CD4-positive, alpha-beta T cell treated with Interferon gamma for 1 hour (primary cell): ENCODE measurements around the gene SIKE1.
"Not testable (repeated sequence)": the region's sequence is repeated elsewhere in the genome, so short reads cannot be mapped to it uniquely, and the experiment has no call there.

Experiments
- DNase-seq: peaks from one replicate; pipeline ENCODE4 v3.0.0-alpha.2; 2020

The SIKE1 gene

DNA sequence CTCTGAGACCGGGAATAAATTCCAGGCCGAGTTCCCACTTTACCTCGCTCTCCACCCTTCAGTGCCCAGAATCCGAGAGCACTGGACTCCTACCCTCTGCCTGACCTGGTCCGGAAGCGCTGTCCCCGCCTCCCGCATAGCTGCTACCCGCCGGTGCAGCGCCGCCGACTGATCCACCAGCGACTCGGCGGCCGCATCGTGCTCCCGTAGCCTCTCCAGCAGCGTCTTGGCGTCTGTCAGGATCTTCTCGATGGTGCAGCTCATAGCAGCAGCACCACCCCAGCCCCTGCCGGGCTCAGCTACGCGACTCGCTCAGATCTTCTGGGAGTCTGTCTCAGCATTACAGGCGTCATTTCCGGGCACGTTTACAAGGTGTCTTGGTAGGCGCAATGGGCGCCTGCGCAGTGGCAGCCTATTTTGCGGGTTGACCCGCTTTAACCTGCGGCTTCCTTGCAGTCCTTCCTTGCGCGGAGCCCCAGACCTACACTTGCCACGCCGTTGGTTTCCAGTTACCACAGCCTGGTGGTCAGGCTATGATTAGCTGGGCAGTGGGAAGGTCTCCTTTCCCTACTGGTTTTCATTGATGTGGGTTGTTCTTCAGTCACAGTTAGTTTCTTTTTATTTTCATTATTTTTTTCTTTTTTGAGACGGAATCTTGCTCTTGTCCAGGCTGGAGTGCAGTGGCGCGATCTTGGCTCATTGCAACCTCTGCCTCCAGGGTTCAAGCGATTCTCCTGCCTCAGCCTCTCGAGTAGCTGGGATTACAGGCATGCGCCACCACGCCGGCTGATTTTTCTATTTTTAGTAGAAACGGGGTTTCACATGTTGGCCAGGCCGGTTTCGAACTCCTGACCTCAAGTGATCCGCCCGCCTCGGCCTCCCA lies at the start of gene SIKE1:
Gene SIKE1 (minus strand): TSS at position 342 of the 883 bp plus-strand sequence. CDS start 78 bp downstream, at position 264.
- DNase-seq, result peak; percentile 95

DNA sequence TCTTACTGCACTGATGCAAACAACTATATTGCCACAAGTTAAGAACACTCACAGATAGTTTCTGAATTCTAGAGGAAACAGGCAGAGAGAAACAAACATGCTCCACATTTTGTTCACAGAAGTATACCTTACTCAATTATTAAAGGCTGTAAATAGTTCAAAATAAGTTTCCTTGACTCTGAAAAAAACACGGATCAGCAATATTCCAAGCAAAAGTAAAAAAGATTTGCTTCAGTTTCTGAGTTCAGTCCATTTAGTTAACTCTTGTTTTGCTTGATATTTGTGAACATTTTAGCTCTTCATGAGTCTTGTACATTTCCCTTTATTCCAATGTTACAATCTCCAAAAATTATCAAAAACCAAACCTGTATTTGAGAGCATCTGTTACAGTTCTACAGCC lies 49.6 kb upstream of the SIKE1 start:
- not testable (repeated sequence) for DNase-seq

DNA sequence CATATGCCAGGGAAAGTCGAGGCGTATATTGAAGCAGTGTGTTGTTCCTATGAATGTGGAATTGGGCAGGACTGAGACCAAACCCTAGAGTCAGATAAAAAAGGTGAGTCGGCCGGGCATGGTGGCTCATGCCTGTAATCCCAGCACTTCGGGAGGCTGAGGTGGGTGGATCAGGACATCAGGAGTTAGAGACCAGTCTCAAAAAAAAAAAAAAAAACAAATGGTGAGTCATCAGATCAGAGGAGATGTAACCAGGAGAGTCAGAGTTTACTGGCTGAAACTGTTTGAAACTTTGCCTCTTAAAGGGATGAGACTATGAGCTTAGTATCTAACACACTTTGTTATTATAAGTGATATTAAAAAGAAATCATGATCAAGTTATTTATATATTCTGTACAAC lies 47.8 kb upstream of the SIKE1 start:
- DNase-seq, result no peak

DNA sequence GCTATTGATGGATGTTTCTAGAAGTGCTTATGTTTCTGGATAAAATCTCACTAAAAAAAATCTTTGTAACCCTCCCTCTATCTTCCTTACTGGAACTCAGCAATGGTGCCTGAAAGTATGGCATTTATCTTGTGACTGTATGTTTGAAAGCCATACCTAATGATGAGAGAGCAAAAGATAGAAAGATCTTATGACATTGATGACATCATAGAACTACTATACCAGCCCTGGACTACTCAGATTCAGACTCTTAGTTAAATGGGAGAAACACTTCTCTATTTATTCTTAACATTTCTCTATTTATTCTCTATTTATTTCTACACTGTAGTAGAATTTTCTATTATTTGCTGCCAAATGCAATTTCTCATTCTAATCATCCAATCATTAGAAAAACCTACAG lies 41.5 kb upstream of the SIKE1 start:
- no peak for DNase-seq

DNA sequence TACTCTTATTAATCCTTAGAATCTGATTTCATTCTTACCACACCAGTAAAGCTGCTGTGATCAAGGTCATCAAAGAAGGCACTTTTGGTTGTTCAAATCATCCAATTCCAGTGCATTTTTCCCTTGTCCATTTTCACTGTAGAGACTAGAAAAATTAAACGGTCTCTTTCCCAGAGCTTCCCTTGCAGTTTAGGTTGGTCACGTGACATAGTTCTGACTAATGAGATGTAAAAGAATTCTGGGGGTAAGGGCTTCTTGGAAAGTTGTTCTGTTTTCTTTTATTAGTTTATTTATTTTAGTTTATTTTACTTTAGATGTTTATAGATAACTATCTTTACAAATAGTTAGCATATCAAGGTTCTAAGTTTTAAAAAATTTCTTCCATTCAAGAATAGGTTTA lies 39.9 kb upstream of the SIKE1 start:
- no peak for DNase-seq

DNA sequence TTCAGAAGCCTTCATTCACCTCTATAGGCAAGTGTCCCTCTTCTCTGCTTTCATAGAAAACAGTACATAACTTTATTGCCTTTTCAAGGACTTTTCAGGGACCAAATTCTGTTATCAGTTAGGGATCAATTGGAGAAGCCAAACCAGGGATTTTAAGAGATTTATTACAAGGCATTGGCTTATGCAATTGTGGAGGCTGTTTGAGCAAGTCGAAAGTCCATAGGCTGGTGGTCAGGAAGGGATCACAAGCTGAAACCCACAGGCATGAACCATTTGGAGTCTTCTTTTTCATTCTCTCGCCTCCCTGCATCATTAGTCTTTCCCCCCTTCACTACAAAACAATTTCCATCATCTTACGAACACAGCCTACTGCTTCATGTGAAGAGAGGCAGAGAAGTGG lies 39.4 kb upstream of the SIKE1 start:
- DNase-seq, result no peak

DNA sequence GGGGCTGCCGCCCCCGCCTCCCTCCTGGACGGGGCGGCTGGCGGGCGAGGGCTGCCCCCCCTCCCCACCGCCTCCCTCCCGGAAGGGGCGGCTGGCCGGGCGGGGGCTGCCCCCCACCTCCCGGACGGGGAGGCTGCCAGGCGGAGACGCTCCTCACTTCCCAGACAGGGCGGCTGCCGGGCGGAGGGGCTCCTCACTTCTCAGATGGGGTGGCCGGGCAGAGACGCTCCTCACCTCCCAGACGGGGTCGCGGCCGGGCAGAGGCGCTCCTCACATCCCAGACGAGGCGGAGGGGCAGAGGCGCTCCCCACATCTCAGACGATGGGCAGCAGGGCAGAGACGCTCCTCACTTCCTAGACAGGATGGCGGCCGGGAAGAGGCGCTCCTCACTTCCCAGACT lies 24.0 kb upstream of the SIKE1 start:
- not testable (repeated sequence) for DNase-seq

DNA sequence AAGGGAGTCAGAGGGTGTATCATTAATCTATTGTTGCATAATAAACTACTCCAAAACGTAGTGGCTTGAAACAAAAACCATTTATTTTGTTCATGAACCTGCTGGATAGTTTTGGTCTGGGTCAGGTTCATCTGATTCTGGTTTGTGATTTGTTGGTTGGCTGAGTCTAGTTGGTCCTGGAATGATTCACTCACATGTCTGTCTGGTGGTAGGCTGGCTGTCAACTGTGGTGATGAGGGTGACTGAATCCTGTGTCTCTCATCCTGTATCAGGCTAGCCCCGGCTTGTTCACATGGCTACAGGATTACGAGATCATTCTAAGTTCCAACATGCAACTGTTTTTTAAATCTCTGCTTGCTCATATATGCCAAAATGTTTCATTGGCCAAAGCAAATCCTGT lies 22.5 kb upstream of the SIKE1 start:
- no peak for DNase-seq

DNA sequence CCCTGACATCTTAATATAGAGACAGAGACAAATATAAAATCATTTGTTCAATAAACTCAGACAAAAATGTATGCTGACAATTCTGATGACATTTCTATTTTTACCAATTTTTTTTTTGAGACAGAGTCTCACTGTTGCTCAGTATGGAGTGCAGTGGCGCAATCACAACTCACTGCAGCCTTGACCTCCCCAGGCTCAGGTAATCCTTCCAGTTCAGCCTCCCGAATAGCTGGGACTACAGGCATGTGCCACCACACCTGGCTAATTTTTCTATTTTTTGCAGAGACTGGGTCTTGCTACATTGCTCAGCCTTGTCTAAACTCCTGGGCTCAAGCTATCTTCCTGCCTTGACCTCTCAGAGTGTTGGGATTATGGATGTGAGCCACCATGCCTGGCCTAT lies 13.6 kb upstream of the SIKE1 start:
- no peak for DNase-seq

DNA sequence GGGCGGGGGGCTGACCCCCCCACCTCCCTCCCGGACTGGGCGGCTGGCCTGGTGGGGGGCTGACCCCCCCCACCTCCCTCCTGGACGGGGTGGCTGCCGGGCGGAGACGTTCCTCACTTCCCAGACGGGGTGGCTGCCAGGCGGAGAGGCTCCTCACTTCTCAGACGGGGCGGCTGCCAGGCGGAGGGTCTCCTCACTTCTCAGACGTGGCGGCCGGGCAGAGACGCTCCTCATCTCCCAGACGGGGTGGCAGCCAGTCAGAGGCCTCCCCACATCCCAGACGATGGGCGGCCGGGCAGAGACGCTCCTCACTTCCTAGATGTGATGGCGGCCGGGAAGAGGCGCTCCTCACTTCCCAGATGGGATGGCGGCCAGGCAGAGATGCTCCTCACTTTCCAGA lies 10.1 kb upstream of the SIKE1 start:
- DNase-seq, result not testable (repeated sequence)

DNA sequence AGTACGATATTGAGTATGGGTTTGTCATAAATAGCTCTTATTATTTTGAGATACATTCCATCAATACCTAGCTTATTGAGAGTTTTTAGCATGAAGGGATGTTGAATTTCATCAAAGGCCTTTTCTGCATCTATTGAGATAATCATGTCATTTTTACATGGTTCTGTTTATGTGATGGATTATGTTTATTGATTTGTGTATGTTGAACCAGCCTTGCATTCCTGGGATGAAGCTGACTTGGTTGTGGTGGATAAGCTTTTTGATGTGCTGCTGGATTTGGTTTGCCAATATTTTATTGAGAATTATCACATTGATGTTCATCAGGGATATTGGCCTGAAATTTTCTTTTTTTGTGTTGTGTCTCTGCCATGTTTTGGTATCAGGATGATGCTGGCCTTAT lies 6.0 kb upstream of the SIKE1 start:
- not testable (repeated sequence) for DNase-seq

DNA sequence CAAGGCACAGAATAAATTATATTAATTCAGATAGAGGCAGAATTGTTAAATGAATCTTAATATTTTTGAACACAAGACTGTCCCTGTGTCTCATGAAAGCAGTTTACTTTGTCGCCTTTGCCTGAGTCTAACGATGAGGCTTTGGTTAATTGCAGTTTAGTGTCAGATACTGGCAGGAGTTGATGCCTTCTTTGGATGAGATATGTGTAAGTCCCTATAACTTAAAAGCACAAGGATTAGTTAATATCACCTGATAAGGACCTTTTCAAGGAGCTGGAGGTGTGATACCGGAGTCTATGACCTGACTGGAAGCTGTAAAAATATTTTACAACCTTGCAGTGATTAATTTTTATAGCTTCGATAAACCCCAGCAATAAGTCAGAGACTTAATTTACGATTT lies 2.0 kb upstream of the SIKE1 start:
- DNase-seq, result no peak

DNA sequence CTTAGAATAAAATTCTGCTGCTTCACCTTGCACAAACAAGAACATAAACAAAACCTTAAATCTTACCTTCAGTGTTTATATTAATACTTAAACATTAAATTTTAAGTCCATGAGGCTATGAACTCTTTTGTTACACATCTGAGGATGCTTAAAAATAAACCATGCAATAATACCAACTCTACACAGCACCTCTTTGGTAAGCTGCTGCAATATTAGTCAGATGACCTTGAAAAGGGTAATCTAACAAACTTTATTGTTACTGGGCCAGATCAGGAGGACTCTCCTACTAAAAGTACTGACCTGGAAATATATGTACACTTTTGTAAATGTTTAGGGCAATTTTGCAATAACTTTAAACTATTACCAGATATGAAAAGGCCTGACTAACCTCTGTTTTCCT lies 763 bp downstream of the SIKE1 start:
- DNase-seq, result no peak

DNA sequence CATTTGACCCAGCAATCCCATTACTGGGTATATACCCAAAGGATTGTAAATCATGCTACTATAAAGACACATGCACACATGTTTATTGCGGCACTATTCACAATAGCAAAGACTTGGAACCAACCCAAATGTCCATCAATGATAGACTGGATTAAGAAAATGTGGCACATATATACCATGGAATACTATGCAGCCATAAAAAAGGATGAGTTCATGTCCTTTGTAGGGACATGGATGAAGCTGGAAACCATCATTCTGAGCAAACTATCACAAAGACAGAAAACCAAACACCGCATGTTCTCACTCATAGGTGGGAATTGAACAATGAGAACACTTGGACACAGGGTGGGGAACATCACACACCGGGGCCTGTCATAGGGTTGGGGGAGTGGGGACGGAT lies 3.8 kb downstream of the SIKE1 start:
- DNase-seq, result not testable (repeated sequence)

DNA sequence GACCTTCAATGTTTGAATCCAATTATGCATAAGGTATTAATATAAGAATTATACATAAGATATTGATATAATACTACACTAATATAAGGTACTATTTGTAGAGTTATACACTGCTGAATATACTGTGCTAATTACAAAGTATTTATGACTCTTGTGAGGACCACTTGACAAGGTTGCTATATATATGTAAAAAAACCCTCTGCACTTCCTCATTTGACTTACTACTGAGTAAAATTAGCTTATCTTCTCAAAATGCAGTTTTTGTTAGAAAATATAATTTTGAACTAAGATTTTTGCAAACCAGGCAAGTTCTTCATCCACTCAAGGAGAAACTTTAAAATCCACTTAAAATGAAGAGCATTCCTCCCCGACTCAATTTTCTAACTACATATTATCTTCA lies 8.5 kb downstream of the SIKE1 start:
- DNase-seq, result no peak

DNA sequence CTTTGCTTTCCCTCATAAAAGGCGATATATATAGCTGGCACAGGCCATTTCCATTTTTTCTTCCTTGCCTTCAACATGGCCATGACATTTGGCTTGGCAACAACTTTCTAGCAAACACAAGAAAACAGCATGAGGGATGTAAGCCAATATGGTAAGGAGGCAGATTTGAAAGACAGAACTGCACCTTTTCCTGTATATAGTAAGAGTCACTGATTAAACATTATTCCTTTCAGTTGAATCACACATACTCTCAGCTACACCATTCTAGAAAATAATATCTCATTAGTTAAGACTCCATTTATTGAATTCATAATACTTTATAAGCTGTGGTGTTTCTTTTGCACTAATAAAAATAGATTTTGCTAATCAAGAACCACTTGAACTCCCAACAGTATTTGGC lies 9.5 kb downstream of the SIKE1 start:
- no peak for DNase-seq

DNA sequence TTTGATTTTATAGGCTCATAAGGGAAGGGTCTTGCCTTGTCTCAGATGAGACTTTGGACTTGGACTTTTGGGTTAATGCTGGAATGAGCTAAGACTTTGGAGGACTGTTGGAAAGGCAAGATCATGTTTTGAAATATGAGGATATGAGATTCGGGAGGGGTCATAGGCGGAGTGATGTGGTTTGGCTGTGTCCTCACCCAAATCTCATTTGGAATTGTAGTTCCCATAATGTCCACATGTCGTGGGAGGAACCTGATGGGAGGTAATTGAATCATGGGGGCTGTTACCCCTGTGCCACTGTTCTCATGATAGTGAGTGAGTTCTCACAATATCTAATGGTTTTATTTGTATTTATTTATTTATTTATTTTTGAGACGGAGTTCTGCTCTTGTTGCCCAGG lies 15.8 kb downstream of the SIKE1 start:
- DNase-seq, result no peak

DNA sequence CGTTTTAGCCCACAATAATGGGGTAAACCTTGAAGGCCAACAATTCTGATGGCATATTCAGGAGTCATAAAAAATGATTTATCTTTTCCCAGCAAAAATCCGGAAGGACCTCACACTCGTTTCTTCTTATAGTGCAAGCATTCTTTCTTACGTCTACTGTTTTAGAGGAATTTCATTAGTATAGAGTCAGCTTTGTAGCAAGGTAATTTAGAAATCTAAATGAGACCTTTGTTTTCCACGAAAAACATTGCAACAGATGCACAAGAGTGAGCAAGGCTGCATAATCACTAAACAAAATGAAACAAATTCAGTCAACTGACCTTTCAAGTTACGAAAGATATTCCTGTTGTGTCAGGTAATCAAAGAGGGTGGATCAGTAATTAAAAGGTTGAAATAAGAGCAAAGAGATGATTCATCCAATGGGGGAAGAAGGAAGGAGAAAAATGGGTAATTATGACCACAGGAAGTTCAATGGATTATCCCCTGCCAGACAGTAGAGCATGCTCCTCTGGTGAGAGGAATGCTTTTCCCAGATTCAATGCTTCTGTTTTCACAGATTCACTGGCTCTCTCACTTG lies 22.1 kb downstream of the SIKE1 start:
- DNase-seq, result no peak

DNA sequence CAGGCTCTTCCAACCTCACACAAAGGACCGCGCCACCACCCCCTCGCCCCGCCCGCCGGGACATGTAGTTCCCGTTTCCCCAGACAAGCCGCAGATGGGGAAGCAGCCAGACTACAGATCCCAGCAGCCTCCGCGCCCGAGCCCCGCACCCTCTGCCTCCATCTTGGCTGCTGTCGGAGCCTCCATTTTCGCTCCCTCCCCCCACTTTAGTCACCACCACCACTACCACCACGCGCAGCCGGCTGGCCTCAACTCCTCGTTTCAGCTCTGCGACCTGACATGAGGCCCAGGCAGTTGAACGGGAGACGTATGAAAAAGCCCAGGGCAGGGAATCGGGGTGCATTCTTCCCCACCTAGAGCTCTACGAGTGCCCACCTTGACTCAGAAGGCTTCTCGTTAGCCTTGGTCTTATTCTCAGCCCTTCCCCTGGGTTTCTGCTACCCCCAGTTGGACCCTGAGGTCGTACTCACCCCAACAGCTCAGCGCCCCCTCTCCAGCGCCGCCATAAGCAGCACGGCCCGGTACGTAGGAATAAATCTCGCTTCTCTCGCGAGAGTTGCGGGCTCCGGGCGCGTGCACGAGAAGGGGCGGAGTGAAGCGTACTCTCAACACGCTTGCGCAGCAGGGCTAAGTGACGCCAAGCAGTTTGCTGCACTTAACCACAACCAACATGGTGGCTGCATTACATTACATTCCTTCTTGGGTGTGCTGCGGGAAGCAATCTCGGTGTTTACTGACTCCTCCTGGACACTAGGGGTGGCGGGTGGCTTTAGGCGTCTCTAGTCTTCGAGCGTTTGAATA lies 22.8 kb downstream of the SIKE1 start, which contains the start of gene CSDE1:
Gene CSDE1 (minus strand): TSS at position 530 of the 801 bp plus-strand sequence. CDS start 18,094 bp downstream, outside the sequence.
- DNase-seq, result peak; percentile 97

DNA sequence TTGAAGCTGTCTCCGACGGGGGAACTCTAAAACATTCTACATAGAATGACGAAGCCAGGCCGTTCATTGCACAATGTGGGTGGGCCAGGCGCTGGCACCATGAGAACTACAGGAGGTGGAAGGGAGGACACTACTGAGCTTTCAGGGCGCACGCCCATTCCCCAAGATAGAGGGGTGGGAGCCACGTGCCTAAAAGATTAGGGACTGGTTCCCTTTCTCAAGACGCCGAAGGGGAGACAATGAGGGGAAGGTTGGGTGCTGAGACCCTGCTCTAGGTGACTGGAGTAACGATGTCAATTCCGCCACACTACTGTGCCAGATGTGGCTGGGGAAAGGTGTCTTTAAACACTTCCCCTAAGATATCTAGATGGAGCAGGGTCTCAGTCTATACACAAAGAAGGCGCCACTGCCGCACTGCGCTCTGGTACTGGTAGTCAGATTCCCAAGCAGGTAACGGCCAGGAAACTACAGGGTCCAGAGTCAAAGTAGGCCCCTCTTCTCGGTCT lies 23.5 kb downstream of the SIKE1 start:
- peak; percentile 22 for DNase-seq

DNA sequence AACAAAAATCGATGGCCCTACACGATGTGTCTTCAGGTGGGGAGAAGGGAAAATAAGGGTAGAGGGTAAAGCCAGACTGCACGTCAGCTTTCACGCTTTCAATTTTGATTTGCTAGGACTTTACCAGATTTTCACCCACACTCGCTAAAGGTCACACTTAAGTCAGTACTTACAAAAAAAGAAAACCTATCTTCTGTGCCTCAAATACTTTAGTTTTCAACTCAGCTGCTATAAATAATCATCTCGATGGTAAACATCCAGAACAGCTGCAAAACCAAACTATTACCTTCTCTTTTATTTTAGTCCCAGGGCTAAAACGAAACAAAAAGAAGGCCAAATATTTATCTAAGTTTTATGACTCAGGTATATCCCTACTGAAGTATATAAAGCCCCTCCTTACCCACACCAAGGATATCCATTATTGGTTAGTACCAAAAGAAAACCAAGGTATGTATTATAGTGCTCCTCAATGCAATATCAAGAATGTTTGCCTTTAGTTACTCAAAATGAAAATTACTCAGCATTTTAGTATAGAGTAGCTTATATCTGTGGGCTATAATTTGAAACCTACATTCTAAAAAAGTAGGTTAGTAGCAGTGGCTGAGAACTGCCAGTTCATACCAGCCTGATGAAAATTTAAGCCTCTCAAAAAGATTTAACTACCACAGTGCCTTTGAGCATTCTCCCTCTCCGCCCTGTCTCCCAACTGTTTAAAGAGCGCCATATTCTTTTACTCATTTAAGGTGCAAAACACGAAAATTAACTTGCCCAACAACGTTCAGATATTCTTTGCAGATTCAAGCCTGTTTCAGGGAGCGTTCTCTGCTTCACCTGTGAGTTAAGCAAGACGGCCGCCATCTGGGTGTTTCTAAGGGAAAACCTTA lies 24.2 kb downstream of the SIKE1 start:
- DNase-seq, result no peak
